Mesothelial cell of epicardium (in vitro differentiated cells): ENCODE data around the gene PRXL2A. TPM values are rescaled to one million over a fixed set of nuclear protein-coding genes. Genes with fewer than 3 reads are reported as not detected.
"Not testable (repeated sequence)": the region's sequence is repeated elsewhere in the genome, so short reads cannot be mapped to it uniquely, and the experiment has no call there.

Experiments used
- DNase-seq, 2 experiments: peaks; one replicate each; pipeline ENCODE4 v3.0.0; 2021; ENCODE audit warnings: low spot score in 2 of 2; ENCODE audit not compliant: unreplicated experiment in 2 of 2
- H3K27ac Mint-ChIP-seq: 2 replicates; pipeline ENCODE4 v1.8.0; 2021; ENCODE audit warnings: mixed read lengths
- H3K27me3 Mint-ChIP-seq: 2 replicates; pipeline ENCODE4 v1.8.0; 2021; ENCODE audit warnings: low read depth, mixed read lengths
- H3K36me3 Mint-ChIP-seq: 2 replicates; pipeline ENCODE4 v1.8.0; 2021; ENCODE audit warnings: mixed read lengths
- H3K4me1 Mint-ChIP-seq: 2 replicates; pipeline ENCODE4 v1.8.0; 2021; ENCODE audit warnings: mixed read lengths
- H3K4me3 Mint-ChIP-seq: 2 replicates; pipeline ENCODE4 v1.8.0; 2021; ENCODE audit warnings: mild to moderate bottlenecking, moderate library complexity, mixed read lengths
- H3K9me3 Mint-ChIP-seq: 2 replicates; pipeline ENCODE4 v1.8.0; 2021; ENCODE audit warnings: mixed read lengths
- total RNA-seq: library from RNA; stranded (reverse); gene quantifications from 3 replicates; pipeline ENCODE4 v1.2.1, GENCODE V29; 2021
- TF ChIP-seq, protein P1 (sequence below): fragments of 200-600 bp; sonication (generic); IDR thresholded peaks from one replicate; pipeline ENCODE4 v1.5.0; 2021; ENCODE audit warnings: antibody characterized with exemption; ENCODE audit not compliant: unreplicated experiment

PRXL2A gene
- total RNA-seq, 1 donor from 2014 or later, result 93.9 TPM

GRCh38 chr10:80473096-80473657 lies 64.8 kb downstream of the PRXL2A start:
- peak overlapping the region; percentile 66 for H3K27ac Mint-ChIP-seq
- H3K9me3 Mint-ChIP-seq, result peaks cover 12% of the 10 kb centered on the region
- peaks cover 44% of the 10 kb centered on the region for H3K4me1 Mint-ChIP-seq
- no peaks in the 10 kb centered on the region for H3K27me3 Mint-ChIP-seq
- H3K4me3 Mint-ChIP-seq, result no peak overlapping the region
- peaks cover 19% of the 10 kb centered on the region for H3K36me3 Mint-ChIP-seq
- no peak for DNase-seq
- TF ChIP-seq, protein P1, sequence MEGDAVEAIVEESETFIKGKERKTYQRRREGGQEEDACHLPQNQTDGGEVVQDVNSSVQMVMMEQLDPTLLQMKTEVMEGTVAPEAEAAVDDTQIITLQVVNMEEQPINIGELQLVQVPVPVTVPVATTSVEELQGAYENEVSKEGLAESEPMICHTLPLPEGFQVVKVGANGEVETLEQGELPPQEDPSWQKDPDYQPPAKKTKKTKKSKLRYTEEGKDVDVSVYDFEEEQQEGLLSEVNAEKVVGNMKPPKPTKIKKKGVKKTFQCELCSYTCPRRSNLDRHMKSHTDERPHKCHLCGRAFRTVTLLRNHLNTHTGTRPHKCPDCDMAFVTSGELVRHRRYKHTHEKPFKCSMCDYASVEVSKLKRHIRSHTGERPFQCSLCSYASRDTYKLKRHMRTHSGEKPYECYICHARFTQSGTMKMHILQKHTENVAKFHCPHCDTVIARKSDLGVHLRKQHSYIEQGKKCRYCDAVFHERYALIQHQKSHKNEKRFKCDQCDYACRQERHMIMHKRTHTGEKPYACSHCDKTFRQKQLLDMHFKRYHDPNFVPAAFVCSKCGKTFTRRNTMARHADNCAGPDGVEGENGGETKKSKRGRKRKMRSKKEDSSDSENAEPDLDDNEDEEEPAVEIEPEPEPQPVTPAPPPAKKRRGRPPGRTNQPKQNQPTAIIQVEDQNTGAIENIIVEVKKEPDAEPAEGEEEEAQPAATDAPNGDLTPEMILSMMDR, result no peak

GRCh38 chr10:80473692-80474596 lies 65.6 kb downstream of the PRXL2A start:
- H3K27me3 Mint-ChIP-seq, result no peaks in the 10 kb centered on the region
- H3K4me3 Mint-ChIP-seq, result no peak overlapping the region
- H3K9me3 Mint-ChIP-seq, result peaks cover 15% of the 10 kb centered on the region
- no peak for DNase-seq
- peaks cover 37% of the 10 kb centered on the region for H3K4me1 Mint-ChIP-seq
- TF ChIP-seq, protein P1, result no peak
- H3K36me3 Mint-ChIP-seq, result peaks cover 25% of the 10 kb centered on the region
- H3K27ac Mint-ChIP-seq, result peak overlapping the region; percentile 37

- no peak overlapping the region for H3K4me3 Mint-ChIP-seq
- peaks cover 15% of the 10 kb centered on the region for H3K9me3 Mint-ChIP-seq
- H3K27ac Mint-ChIP-seq, result no peak overlapping the region
These were observed 66.2 kb downstream of the PRXL2A start for GRCh38 chr10:80474597-80474910.

DNA sequence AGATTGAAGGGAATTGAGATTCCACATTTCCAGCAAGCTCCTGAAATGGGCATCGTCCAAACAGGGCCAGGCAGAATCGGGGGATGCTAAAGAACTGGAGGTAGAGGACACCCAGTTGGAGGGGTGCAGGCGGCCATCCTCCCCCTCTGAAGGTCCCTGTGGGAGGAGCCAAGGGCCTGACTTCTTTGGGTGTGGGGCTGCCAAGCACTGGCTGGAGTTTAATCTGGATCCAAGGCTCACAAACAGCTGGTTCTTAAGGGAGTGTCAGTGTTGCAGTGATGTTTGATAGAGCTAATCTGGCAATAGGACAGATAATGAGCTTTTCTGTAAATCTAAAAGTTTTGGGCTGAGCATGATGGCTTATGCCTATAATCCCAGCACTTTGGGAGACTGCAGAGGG lies 66.6 kb downstream of the PRXL2A start:
- H3K27me3 Mint-ChIP-seq, result no peaks in the 10 kb centered on the region
- peaks cover 30% of the 10 kb centered on the region for H3K4me1 Mint-ChIP-seq
- H3K27ac Mint-ChIP-seq, result no peak overlapping the region

More at GRCh38 chr10:80474597-80474910, 66.2 kb downstream of the PRXL2A start:
- Mint-ChIP-seq H3K27me3 (no peaks in the 10 kb centered on the region), H3K4me1 (peaks cover 32% of the 10 kb centered on the region), H3K36me3 (peaks cover 25% of the 10 kb centered on the region)
- no peak for DNase-seq
- TF ChIP-seq, protein P1, result no peak

GRCh38 chr10:80475641-80476040 lies 67.3 kb downstream of the PRXL2A start:
- H3K27me3 Mint-ChIP-seq, DNase-seq, H3K27ac Mint-ChIP-seq, H3K4me3 Mint-ChIP-seq: not testable (repeated sequence)
- Mint-ChIP-seq H3K4me1 (peaks cover 30% of the 10 kb centered on the region), H3K36me3 (peaks cover 25% of the 10 kb centered on the region), H3K9me3 (peaks cover 15% of the 10 kb centered on the region)

More for the DNA sequence above, 66.6 kb downstream of the PRXL2A start:
- no peak for DNase-seq
- peaks cover 15% of the 10 kb centered on the region for H3K9me3 Mint-ChIP-seq
- no peak overlapping the region for H3K4me3 Mint-ChIP-seq
- TF ChIP-seq, protein P1, result no peak
- peaks cover 25% of the 10 kb centered on the region for H3K36me3 Mint-ChIP-seq

DNA sequence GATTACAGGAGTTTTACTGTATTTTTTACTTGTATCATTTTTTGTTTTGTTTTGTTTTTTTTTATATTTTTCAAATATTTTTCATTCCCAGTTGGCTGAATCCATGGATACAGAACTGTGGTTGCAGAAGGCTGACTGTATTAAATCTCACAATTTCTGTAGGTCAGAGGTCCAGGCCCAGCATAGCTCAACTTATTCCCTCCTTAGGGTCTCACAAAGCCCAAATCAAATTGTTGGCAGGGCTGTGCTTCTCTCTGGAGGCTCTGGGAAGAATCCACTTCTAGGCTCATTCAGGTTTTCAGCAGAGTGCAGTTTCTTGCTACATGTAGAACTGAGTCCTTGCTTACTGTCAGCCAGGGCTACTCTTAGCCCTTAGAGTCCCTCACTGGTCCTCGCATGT lies 68.3 kb downstream of the PRXL2A start:
- no peaks in the 10 kb centered on the region for H3K27me3 Mint-ChIP-seq
- DNase-seq, result no peak
- no peak overlapping the region for H3K27ac Mint-ChIP-seq
- peaks cover 15% of the 10 kb centered on the region for H3K9me3 Mint-ChIP-seq
- H3K4me3 Mint-ChIP-seq, result no peak overlapping the region
- TF ChIP-seq, protein P1, result no peak
- peaks cover 21% of the 10 kb centered on the region for H3K4me1 Mint-ChIP-seq
- H3K36me3 Mint-ChIP-seq, result peaks cover 25% of the 10 kb centered on the region
